HepG2 (cell line): ENCODE measurements around the gene CASKIN2. TPM values are rescaled to one million over a fixed set of nuclear protein-coding genes. Genes with fewer than 3 reads are reported as not detected.

Experiments used
- ELF4 ChIP-seq: sonication (generic); formaldehyde crosslinking; IDR thresholded peaks from 2 replicates; pipeline ENCODE4 v1.5.0; 2020; ENCODE audit warnings: missing genetic modification reagents, mild to moderate bottlenecking, moderate library complexity, borderline replicate concordance
- HDAC1 ChIP-seq: sonication (generic); formaldehyde crosslinking; IDR thresholded peaks from 2 replicates; pipeline ENCODE4 v1.5.1; 2020; ENCODE audit warnings: mild to moderate bottlenecking, missing genetic modification reagents
- POGZ ChIP-seq: sonication (generic); formaldehyde crosslinking; IDR thresholded peaks from 2 replicates; pipeline ENCODE4 v1.4.0; 2020; ENCODE audit warnings: mild to moderate bottlenecking, missing genetic modification reagents
- RCOR2 ChIP-seq: IDR thresholded peaks from 2 replicates; pipeline ENCODE4 v1.6.1; 2016; ENCODE audit warnings: missing biosample characterization, missing genetic modification reagents
- REPIN1 ChIP-seq: sonication (generic); formaldehyde crosslinking; IDR thresholded peaks from 2 replicates; pipeline ENCODE4 v1.8.0; 2022; ENCODE audit warnings: missing genetic modification reagents, low read depth, mild to moderate bottlenecking, borderline replicate concordance
- RFX5 ChIP-seq: IDR thresholded peaks from 2 replicates; pipeline ENCODE4 v1.6.1; 2011; ENCODE audit warnings: low read depth, low read length, improper control_type of control experiment
- TMF1 ChIP-seq: sonication (generic); formaldehyde crosslinking; IDR thresholded peaks from 2 replicates; pipeline ENCODE4 v1.8.1; 2022; ENCODE audit warnings: low read depth, missing genetic modification reagents
- ZNF232 ChIP-seq: sonication (generic); formaldehyde crosslinking; IDR thresholded peaks from 2 replicates; pipeline ENCODE4 v1.4.0; 2020; ENCODE audit warnings: missing genetic modification reagents, borderline replicate concordance
- ZNF292 ChIP-seq: sonication (generic); formaldehyde crosslinking; IDR thresholded peaks from 2 replicates; pipeline ENCODE4 v1.8.1; 2022; ENCODE audit warnings: mild to moderate bottlenecking, low read depth, missing genetic modification reagents, borderline replicate concordance
- ZNF484 ChIP-seq: sonication (generic); formaldehyde crosslinking; IDR thresholded peaks from 2 replicates; pipeline ENCODE4 v1.5.1; 2020; ENCODE audit warnings: mild to moderate bottlenecking, low read depth, missing genetic modification reagents, borderline replicate concordance
- polyA plus RNA-seq, 8 experiments: library from polyadenylated mRNA; depleted of rRNA in 3 of 8; stranded (reverse) in 7 of 8; unstranded in 1 of 8; fragments of >200 nt; fragmentation: Illumina TruSeq in 4 of 8; extraction: Trizol in 4 of 8; gene quantifications; 2 replicates each; pipeline versions ENCODE4 v1.2.1 to v1.2.3, GENCODE V29; 2011 to 2016; ENCODE audit warnings: low read depth in 4 of 8, missing spikeins in 1 of 8, mixed read lengths in 1 of 8; ENCODE audit not compliant: insufficient read depth in 1 of 8
- total RNA-seq, 5 experiments: library from RNA; depleted of rRNA; stranded (reverse); fragments of >200 nt; fragmentation: Illumina TruSeq; extraction: Trizol; gene quantifications; 2 replicates each; pipeline ENCODE4 v1.2.3, GENCODE V29; 2016; ENCODE audit warnings: low read depth in 1 of 5
- TF ChIP-seq, protein P1 (sequence below): sonication (generic); formaldehyde crosslinking; IDR thresholded peaks from 2 replicates; pipeline ENCODE4 v1.4.0; 2020; ENCODE audit warnings: missing genetic modification reagents
- TF ChIP-seq, protein P2 (sequence below): sonication (generic); formaldehyde crosslinking; IDR thresholded peaks from 2 replicates; pipeline ENCODE4 v1.9.0; 2021; ENCODE audit warnings: mild to moderate bottlenecking, missing genetic modification reagents
- TF ChIP-seq, protein P3 (sequence below): sonication (generic); formaldehyde crosslinking; IDR thresholded peaks from 2 replicates; pipeline ENCODE4 v1.5.1; 2020; ENCODE audit warnings: mild to moderate bottlenecking, missing genetic modification reagents, moderate library complexity
- TF ChIP-seq, protein P4 (sequence below): IDR thresholded peaks from 2 replicates; pipeline ENCODE4 v1.6.1; 2016; ENCODE audit warnings: missing genetic modification reagents, missing compliant biosample characterization

The CASKIN2 gene
- total and polyA plus RNA-seq, 2 of the 13 experiments (the other 11 are each of a cell fraction or from before 2014, with no cell fraction given) = 5.2 to 7.8 TPM

DNA sequence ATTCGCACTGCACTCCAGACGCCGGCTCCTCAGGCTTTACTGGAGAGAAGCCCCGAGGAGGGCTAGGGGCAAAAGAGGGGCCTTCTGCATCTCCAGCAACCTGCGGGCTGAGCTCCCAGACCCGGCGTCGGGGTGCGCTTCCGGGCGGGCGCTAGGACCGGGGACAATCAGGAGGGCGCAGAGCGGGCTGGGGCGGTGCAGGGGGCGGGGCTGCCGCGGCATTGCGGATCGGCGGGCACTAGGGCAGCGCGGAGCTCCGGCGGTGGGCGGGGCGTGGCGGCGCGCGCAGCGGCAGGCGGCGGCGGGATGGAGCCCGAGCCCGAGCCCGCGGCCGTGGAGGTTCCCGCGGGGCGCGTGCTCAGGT, 900 bp upstream of the CASKIN2 start, which contains the start of gene TSEN54 (continued):
- no peak for TF ChIP-seq ZNF484
- TF ChIP-seq, protein P1, sequence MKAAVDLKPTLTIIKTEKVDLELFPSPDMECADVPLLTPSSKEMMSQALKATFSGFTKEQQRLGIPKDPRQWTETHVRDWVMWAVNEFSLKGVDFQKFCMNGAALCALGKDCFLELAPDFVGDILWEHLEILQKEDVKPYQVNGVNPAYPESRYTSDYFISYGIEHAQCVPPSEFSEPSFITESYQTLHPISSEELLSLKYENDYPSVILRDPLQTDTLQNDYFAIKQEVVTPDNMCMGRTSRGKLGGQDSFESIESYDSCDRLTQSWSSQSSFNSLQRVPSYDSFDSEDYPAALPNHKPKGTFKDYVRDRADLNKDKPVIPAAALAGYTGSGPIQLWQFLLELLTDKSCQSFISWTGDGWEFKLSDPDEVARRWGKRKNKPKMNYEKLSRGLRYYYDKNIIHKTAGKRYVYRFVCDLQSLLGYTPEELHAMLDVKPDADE (CRISPR knock-in tag) = no peak
- TF ChIP-seq POGZ (CRISPR knock-in tag) = peak; percentile 63; the same call in 1 of the 2 replicates
- peak; percentile 88 for TF ChIP-seq HDAC1 (CRISPR knock-in tag)
- TF ChIP-seq, protein P2, sequence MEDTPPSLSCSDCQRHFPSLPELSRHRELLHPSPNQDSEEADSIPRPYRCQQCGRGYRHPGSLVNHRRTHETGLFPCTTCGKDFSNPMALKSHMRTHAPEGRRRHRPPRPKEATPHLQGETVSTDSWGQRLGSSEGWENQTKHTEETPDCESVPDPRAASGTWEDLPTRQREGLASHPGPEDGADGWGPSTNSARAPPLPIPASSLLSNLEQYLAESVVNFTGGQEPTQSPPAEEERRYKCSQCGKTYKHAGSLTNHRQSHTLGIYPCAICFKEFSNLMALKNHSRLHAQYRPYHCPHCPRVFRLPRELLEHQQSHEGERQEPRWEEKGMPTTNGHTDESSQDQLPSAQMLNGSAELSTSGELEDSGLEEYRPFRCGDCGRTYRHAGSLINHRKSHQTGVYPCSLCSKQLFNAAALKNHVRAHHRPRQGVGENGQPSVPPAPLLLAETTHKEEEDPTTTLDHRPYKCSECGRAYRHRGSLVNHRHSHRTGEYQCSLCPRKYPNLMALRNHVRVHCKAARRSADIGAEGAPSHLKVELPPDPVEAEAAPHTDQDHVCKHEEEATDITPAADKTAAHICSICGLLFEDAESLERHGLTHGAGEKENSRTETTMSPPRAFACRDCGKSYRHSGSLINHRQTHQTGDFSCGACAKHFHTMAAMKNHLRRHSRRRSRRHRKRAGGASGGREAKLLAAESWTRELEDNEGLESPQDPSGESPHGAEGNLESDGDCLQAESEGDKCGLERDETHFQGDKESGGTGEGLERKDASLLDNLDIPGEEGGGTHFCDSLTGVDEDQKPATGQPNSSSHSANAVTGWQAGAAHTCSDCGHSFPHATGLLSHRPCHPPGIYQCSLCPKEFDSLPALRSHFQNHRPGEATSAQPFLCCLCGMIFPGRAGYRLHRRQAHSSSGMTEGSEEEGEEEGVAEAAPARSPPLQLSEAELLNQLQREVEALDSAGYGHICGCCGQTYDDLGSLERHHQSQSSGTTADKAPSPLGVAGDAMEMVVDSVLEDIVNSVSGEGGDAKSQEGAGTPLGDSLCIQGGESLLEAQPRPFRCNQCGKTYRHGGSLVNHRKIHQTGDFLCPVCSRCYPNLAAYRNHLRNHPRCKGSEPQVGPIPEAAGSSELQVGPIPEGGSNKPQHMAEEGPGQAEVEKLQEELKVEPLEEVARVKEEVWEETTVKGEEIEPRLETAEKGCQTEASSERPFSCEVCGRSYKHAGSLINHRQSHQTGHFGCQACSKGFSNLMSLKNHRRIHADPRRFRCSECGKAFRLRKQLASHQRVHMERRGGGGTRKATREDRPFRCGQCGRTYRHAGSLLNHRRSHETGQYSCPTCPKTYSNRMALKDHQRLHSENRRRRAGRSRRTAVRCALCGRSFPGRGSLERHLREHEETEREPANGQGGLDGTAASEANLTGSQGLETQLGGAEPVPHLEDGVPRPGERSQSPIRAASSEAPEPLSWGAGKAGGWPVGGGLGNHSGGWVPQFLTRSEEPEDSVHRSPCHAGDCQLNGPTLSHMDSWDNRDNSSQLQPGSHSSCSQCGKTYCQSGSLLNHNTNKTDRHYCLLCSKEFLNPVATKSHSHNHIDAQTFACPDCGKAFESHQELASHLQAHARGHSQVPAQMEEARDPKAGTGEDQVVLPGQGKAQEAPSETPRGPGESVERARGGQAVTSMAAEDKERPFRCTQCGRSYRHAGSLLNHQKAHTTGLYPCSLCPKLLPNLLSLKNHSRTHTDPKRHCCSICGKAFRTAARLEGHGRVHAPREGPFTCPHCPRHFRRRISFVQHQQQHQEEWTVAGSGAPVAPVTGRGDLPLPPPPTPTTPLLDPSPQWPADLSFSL (CRISPR knock-in tag) = no peak
- TF ChIP-seq TMF1 = peak; percentile 15; the same call in 1 of the 2 replicates
- 0 out of 2 replicates have a peak, but pooled peaks have one; percentile 22 for TF ChIP-seq RCOR2 (CRISPR knock-in tag)
- TF ChIP-seq ZNF292 (CRISPR knock-in tag) = no peak
- no peak for TF ChIP-seq ZNF232
- no peak for TF ChIP-seq REPIN1 (CRISPR knock-in tag)
- TF ChIP-seq, protein P3, sequence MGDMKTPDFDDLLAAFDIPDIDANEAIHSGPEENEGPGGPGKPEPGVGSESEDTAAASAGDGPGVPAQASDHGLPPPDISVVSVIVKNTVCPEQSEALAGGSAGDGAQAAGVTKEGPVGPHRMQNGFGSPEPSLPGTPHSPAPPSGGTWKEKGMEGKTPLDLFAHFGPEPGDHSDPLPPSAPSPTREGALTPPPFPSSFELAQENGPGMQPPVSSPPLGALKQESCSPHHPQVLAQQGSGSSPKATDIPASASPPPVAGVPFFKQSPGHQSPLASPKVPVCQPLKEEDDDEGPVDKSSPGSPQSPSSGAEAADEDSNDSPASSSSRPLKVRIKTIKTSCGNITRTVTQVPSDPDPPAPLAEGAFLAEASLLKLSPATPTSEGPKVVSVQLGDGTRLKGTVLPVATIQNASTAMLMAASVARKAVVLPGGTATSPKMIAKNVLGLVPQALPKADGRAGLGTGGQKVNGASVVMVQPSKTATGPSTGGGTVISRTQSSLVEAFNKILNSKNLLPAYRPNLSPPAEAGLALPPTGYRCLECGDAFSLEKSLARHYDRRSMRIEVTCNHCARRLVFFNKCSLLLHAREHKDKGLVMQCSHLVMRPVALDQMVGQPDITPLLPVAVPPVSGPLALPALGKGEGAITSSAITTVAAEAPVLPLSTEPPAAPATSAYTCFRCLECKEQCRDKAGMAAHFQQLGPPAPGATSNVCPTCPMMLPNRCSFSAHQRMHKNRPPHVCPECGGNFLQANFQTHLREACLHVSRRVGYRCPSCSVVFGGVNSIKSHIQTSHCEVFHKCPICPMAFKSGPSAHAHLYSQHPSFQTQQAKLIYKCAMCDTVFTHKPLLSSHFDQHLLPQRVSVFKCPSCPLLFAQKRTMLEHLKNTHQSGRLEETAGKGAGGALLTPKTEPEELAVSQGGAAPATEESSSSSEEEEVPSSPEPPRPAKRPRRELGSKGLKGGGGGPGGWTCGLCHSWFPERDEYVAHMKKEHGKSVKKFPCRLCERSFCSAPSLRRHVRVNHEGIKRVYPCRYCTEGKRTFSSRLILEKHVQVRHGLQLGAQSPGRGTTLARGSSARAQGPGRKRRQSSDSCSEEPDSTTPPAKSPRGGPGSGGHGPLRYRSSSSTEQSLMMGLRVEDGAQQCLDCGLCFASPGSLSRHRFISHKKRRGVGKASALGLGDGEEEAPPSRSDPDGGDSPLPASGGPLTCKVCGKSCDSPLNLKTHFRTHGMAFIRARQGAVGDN (CRISPR knock-in tag) = peak; percentile 20; the same call in 1 of the 2 replicates
- peak; percentile 12; the same call in 1 of the 2 replicates for TF ChIP-seq ELF4 (CRISPR knock-in tag)
- TF ChIP-seq, protein P4, sequence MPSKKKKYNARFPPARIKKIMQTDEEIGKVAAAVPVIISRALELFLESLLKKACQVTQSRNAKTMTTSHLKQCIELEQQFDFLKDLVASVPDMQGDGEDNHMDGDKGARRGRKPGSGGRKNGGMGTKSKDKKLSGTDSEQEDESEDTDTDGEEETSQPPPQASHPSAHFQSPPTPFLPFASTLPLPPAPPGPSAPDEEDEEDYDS = no peak
- TF ChIP-seq RFX5 = no peak
